PC-9 (cell line): ENCODE data around the gene CNTN5.

Experiments
- EZH2 ChIP-seq: fragments of 200-600 bp; sonication (generic); IDR thresholded peaks from 2 replicates; pipeline ENCODE4 v1.8.0; 2017; ENCODE audit warnings: antibody characterized with exemption, low read depth
- TF ChIP-seq, protein P1 (sequence below): fragments of 200-600 bp; sonication (generic); conservative IDR thresholded peaks from 2 replicates; pipeline ENCODE4 v1.6.1; 2017; ENCODE audit warnings: mixed run types, antibody characterized with exemption, mild to moderate bottlenecking, moderate library complexity

DNA sequence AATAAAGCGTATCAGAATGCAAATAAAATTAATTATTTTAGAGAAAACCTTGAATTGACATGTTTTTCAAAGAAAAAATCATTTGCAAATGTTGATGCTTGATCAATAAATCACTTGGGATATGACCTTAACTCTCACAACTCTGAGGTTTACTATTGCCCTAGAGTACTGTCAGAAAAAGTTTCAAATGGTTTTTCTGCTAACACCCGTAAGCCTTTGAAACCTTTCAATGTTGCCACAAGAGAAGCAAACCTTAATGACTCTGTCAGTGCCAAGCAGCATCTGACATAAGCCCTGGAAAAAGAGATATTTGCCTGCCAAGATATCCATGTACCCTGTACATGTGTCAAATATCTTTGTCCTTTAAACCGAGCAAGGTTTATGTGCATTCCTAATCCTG lies 1282.1 kb downstream of the CNTN5 start:
- TF ChIP-seq, protein P1, sequence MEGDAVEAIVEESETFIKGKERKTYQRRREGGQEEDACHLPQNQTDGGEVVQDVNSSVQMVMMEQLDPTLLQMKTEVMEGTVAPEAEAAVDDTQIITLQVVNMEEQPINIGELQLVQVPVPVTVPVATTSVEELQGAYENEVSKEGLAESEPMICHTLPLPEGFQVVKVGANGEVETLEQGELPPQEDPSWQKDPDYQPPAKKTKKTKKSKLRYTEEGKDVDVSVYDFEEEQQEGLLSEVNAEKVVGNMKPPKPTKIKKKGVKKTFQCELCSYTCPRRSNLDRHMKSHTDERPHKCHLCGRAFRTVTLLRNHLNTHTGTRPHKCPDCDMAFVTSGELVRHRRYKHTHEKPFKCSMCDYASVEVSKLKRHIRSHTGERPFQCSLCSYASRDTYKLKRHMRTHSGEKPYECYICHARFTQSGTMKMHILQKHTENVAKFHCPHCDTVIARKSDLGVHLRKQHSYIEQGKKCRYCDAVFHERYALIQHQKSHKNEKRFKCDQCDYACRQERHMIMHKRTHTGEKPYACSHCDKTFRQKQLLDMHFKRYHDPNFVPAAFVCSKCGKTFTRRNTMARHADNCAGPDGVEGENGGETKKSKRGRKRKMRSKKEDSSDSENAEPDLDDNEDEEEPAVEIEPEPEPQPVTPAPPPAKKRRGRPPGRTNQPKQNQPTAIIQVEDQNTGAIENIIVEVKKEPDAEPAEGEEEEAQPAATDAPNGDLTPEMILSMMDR, result no peak
- no peak for TF ChIP-seq EZH2
